B cell (primary cell): Measurements from ENCODE around the gene LCOR. TPM values are rescaled to one million over a fixed set of nuclear protein-coding genes. Genes with fewer than 3 reads are reported as not detected.

ENCODE experiments used
- ATAC-seq: fragments of 200-7000 bp; cut with Tn5 transposase; one replicate; pipeline ENCODE4 v1.10.0; 2021; ENCODE audit warnings: low read depth, mild to moderate bottlenecking, moderate number of reproducible peaks, moderate library complexity
- CTCF ChIA-PET: fragments of 350-600 bp; sonication (Branson Sonifier 250); formaldehyde crosslinking; loops from one replicate; lab custom pipeline; 2021; ENCODE audit warnings: antibody characterized with exemption, inconsistent platforms; lab: Charles Lee
- POLR2A ChIA-PET: fragments of 350-600 bp; sonication (Branson Sonifier 250); formaldehyde crosslinking; loops from one replicate; lab custom pipeline; 2021; ENCODE audit warnings: antibody characterized with exemption; lab: Charles Lee
- DNase-seq: peaks from one replicate; pipeline ENCODE4 v3.0.0; 2013
- H2AFZ ChIP-seq: 2 replicates; pipeline ENCODE4 v1.6.1; 2012; ENCODE audit warnings: mild to moderate bottlenecking, low read depth, low read length; ENCODE audit not compliant: insufficient read depth, poor library complexity, severe bottlenecking
- H3K27ac ChIP-seq, 2 donors: 1 replicate in 1 of 2; 2 replicates in 1 of 2; pipeline ENCODE4 v1.5.1; 2012 to 2013; ENCODE audit warnings: low read length in 2 of 2, mild to moderate bottlenecking in 2 of 2, moderate library complexity in 1 of 2
- H3K27me3 ChIP-seq, 4 experiments: fragments of 200-600 bp in 1 of 4; sonication (generic) in 1 of 4; replicated peaks in 1 of 4; 1 replicate in 2 of 4; 2 replicates in 2 of 4; pipeline versions ENCODE4 v1.6.1 to v1.7.0; 2013 to 2016; ENCODE audit warnings: low read length in 3 of 4, mild to moderate bottlenecking in 2 of 4, mixed read lengths in 1 of 4, moderate library complexity in 1 of 4; ENCODE audit not compliant: insufficient read depth in 4 of 4, control insufficient read depth in 3 of 4; ENCODE audit errors: control extremely low read depth in 1 of 4
- H3K36me3 ChIP-seq, 2 experiments: replicated peaks in 1 of 2; 1 replicate in 1 of 2; 2 replicates in 1 of 2; pipeline versions ENCODE4 v1.6.1 to v1.7.1; 2013; ENCODE audit warnings: low read length in 1 of 2; ENCODE audit not compliant: insufficient read depth in 2 of 2, control insufficient read depth in 1 of 2; ENCODE audit errors: control extremely low read depth in 1 of 2, extremely low read depth in 1 of 2
- H3K4me1 ChIP-seq, 2 donors: fragments of 200-600 bp in 1 of 2; sonication (generic) in 1 of 2; 1 replicate in 1 of 2; 2 replicates in 1 of 2; pipeline versions ENCODE4 v1.5.1 to v1.6.1; 2013 to 2017; ENCODE audit warnings: low read length in 2 of 2; ENCODE audit not compliant: control insufficient read depth in 2 of 2, insufficient read depth in 2 of 2
- H3K4me2 ChIP-seq: replicated peaks from 2 replicates; pipeline ENCODE3; 2012; ENCODE audit warnings: mild to moderate bottlenecking, low read depth, low read length; ENCODE audit not compliant: poor library complexity, severe bottlenecking
- H3K4me3 ChIP-seq, 5 experiments: fragments of 200-600 bp in 1 of 5; sonication (generic) in 1 of 5; 1 replicate in 3 of 5; 2 replicates in 2 of 5; pipeline versions ENCODE4 v1.5.1 to v1.7.0; 2011 to 2016; ENCODE audit warnings: low read length in 4 of 5, mild to moderate bottlenecking in 4 of 5, low read depth in 2 of 5, control low read depth in 1 of 5, moderate library complexity in 1 of 5; ENCODE audit not compliant: insufficient read depth in 1 of 5; ENCODE audit errors: control extremely low read depth in 1 of 5, extremely low read depth in 1 of 5
- H3K79me2 ChIP-seq: fragments of 200-600 bp; sonication (generic); one replicate; pipeline ENCODE4 v1.6.0; 2016; ENCODE audit warnings: low read length; ENCODE audit not compliant: control insufficient read depth, insufficient read depth
- H3K9ac ChIP-seq: fragments of 200-600 bp; sonication (generic); 2 replicates; pipeline ENCODE4 v1.6.1; 2017; ENCODE audit warnings: mild to moderate bottlenecking, low read length, moderate library complexity
- H3K9me3 ChIP-seq, 3 donors: one replicate each; pipeline versions ENCODE4 v1.6.1 to v1.7.1; 2013; ENCODE audit warnings: low read length in 2 of 3; ENCODE audit not compliant: control insufficient read depth in 2 of 3, insufficient read depth in 1 of 3; ENCODE audit errors: control extremely low read depth in 1 of 3
- H4K20me1 ChIP-seq: 2 replicates; pipeline ENCODE4 v1.6.0; 2012; ENCODE audit warnings: mild to moderate bottlenecking, low read length; ENCODE audit not compliant: insufficient read depth, control insufficient read depth, poor library complexity, severe bottlenecking
- H3K27ac Mint-ChIP-seq: one replicate; pipeline ENCODE4 v1.8.0; 2021; ENCODE audit warnings: mixed read lengths
- H3K27me3 Mint-ChIP-seq: one replicate; pipeline ENCODE4 v1.8.0; 2021; ENCODE audit warnings: mixed read lengths
- H3K4me1 Mint-ChIP-seq: one replicate; pipeline ENCODE4 v1.8.0; 2021; ENCODE audit warnings: mixed read lengths
- H3K4me3 Mint-ChIP-seq: one replicate; pipeline ENCODE4 v1.8.0; 2021; ENCODE audit warnings: mixed read lengths
- H3K9me3 Mint-ChIP-seq: one replicate; pipeline ENCODE4 v1.8.0; 2022; ENCODE audit warnings: mixed read lengths; ENCODE audit not compliant: insufficient read depth
- CTCF ChIP-seq: fragments of 200-600 bp; IDR thresholded peaks from one replicate; pipeline ENCODE4 v1.8.0; 2022; ENCODE audit warnings: antibody characterized with exemption, mild to moderate bottlenecking
- EZH2 ChIP-seq: IDR thresholded peaks from 2 replicates; pipeline ENCODE4 v1.6.1; 2012; ENCODE audit warnings: borderline replicate concordance, low read depth, mild to moderate bottlenecking, moderate library complexity, low read length; ENCODE audit not compliant: insufficient read depth, poor library complexity, severe bottlenecking
- WGBS: methylation state at CpG from one replicate; pipeline ENCODE4 v1.1.5; 2013; ENCODE audit warnings: missing lambda C conversion rate; ENCODE audit not compliant: insufficient coverage; 5-methylcytosine and 5-hydroxymethylcytosine counted together
- intact Hi-C: fragments of 100-400 bp; cut with micrococcal nuclease; formaldehyde crosslinking; loops from one replicate; pipeline ENCODE4 v1.10.0; 2022
- polyA plus RNA-seq: library from polyadenylated mRNA; depleted of rRNA; stranded (reverse); fragments of >200 nt; gene quantifications from 2 replicates; pipeline ENCODE4 v1.2.3, GENCODE V29; 2012
- total RNA-seq, 2 donors: library from RNA; stranded (reverse); fragments of 120-200 nt in 1 of 2; gene quantifications; 1 replicate in 1 of 2; 2 replicates in 1 of 2; pipeline versions ENCODE4 v1.2.3 to v1.2.4, GENCODE V29; 2013 to 2022

The LCOR gene
- total and polyA plus RNA-seq, 2 donors (not counting 1 experiment from before 2014, with no cell fraction given): 5.1 to 70.0 TPM

GRCh38 chr10:96922978-96923948 is 91.2 kb downstream of the LCOR start:
- POLR2A ChIA-PET: no interaction called here
- TF ChIP-seq CTCF (no peak), EZH2 (no peak)
- ATAC-seq (no peak), DNase-seq (no peak)
- CTCF ChIA-PET: no interaction called here
- H3K27me3 ChIP-seq: no peaks in the 10 kb centered on the region
- H3K9ac ChIP-seq: no peak overlapping the region
- H3K4me3 ChIP-seq: no peak overlapping the region
- peaks cover 7 to 10% of the 10 kb centered on the region in 2 donors for H3K4me1 ChIP-seq
- no peak overlapping the region for H3K4me3 Mint-ChIP-seq
- no peaks in the 10 kb centered on the region for H3K27me3 Mint-ChIP-seq
- no peak overlapping the region for H2AFZ ChIP-seq
- peaks cover 28% of the 10 kb centered on the region for H3K4me1 Mint-ChIP-seq
- H3K79me2 ChIP-seq: peaks cover 71% of the 10 kb centered on the region
- no peak overlapping the region for H3K27ac Mint-ChIP-seq
- peaks cover 7 to 21% of the 10 kb centered on the region in 2 experiments for H3K36me3 ChIP-seq
- no CpG with 5 or more reads among the region's 3 CpGs for WGBS
- H3K27ac ChIP-seq: no peak overlapping the region
- H3K4me2 ChIP-seq: no peak overlapping the region
- intact Hi-C loops: no loop called here
- H4K20me1 ChIP-seq: peaks cover 44% of the 10 kb centered on the region
- no peaks in the 10 kb centered on the region for H3K9me3 Mint-ChIP-seq
- H3K9me3 ChIP-seq: peaks cover 0 to 4% (median 1%) of the 10 kb centered on the region in 3 donors

- no peak overlapping the region for H3K4me3 ChIP-seq
- no peaks in the 10 kb centered on the region for H3K27me3 ChIP-seq
- H4K20me1 ChIP-seq: peaks cover 42% of the 10 kb centered on the region
- ChIA-PET CTCF (no interaction called here), POLR2A (no interaction called here)
- H3K27ac ChIP-seq: no peak overlapping the region
- intact Hi-C loops: no loop called here
- Mint-ChIP-seq H3K9me3 (no peaks in the 10 kb centered on the region), H3K4me3 (no peak overlapping the region), H3K4me1 (peaks cover 20% of the 10 kb centered on the region), H3K27me3 (no peaks in the 10 kb centered on the region), H3K27ac (no peak overlapping the region)
- peaks cover 7 to 26% of the 10 kb centered on the region in 2 experiments for H3K36me3 ChIP-seq
- H3K4me2 ChIP-seq: no peak overlapping the region
- H3K9me3 ChIP-seq: peaks cover 0 to 4% (median 1%) of the 10 kb centered on the region in 3 donors
- H2AFZ ChIP-seq: no peak overlapping the region
- peaks cover 3% of the 10 kb centered on the region in 2 donors for H3K4me1 ChIP-seq
- no peak for ATAC-seq
- peaks cover 85% of the 10 kb centered on the region for H3K79me2 ChIP-seq
- no peak overlapping the region for H3K9ac ChIP-seq
- TF ChIP-seq EZH2: no peak
- TF ChIP-seq CTCF: no peak
- DNase-seq: no peak
- 100% methylated on average over 4 of the region's 6 CpGs for WGBS
Measured at GRCh38 chr10:96924861-96925260, 92.8 kb downstream of the LCOR start.
